ENCODE results near the gene CC2D2B.

CC2D2B gene

DNA sequence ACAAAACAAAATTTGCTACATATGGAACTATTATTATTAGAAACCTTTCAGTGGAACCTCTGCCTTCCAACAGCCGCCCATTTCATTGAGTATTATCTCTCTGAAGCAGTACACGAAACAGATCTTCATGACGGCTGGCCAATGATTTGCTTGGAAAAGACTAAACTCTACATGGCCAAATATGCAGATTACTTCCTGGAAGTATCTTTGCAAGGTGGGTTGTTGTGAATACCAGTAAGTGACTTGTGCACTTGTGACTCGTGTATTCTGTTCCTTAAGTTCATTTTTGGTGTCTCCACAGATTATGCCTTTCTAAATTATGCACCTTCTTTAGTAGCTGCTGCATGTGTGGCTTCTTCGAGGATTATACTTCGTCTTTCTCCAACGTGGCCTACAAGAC is 149.0 kb downstream of the CC2D2B start:
- no peak for DNase-seq
- in situ Hi-C loops (cut with MboI; ENCODE audit: low pct_unique_long_range_greater_than_20kb, low sequenced_read_pairs): no loop called here

DNA sequence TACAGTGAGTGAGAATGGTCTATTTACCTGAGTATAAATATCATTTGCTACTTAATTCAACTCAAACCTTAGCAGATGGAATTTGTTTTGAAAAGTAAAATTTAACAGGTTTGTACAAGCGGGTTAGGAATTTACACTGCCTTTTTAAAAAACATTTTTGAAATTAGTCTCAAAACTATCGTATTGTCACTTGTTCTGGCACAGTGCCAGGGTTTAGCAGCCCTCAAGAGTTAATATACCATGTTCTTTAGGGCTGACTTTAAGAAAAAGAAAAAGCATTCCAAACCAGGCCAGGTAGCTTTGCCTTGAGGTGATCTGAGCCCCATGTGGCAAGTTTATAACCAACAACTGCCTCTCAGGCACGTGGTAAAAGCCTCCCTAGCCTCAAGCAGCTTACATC is 153.5 kb downstream of the CC2D2B start:
- in situ Hi-C loops (cut with MboI; ENCODE audit: low pct_unique_long_range_greater_than_20kb, low sequenced_read_pairs): no loop called here
- no peak for DNase-seq

DNA sequence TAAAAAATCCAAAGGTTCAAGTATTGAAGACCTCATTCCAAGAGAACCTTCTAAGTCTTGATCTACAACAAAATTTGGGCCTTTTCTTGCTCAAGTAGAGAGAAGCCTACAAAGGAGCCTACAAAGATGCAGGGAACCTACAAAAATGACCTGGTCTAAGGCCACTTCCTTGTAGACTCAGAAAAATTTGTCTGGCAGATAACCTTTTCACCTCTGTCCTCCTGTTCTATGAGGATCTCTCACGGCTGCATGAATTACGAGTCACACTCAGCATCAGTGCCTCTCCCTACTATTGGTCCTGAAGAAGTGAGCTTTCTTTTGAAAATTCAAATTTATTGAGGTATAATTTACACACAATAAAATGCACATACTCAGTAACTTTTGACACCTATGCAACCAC is 164.9 kb downstream of the CC2D2B start:
- in situ Hi-C loops (cut with MboI; ENCODE audit: low pct_unique_long_range_greater_than_20kb, low sequenced_read_pairs): no loop called here
- no peak for DNase-seq

DNA sequence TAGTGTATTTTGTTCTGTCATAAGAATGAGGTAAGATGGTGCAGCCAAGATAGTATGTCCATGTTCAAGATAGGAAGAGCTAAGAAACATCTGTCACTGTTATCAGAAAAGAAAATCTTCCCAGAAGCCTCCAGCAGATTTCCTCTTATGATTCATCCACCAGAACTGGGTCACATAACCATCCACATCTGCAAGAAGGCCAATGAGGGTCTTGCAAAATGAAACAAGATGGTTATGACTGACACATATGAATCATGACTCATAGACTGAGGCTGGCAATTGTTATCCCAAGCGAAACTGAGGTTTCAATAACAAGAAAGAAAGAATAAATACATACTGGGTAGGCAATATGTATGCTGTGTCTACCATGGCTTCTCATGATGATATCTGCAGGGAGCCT is 165.9 kb downstream of the CC2D2B start:
- DNase-seq: peak; percentile 49
- in situ Hi-C loops (cut with MboI; ENCODE audit: low pct_unique_long_range_greater_than_20kb, low sequenced_read_pairs): no loop called here

DNA sequence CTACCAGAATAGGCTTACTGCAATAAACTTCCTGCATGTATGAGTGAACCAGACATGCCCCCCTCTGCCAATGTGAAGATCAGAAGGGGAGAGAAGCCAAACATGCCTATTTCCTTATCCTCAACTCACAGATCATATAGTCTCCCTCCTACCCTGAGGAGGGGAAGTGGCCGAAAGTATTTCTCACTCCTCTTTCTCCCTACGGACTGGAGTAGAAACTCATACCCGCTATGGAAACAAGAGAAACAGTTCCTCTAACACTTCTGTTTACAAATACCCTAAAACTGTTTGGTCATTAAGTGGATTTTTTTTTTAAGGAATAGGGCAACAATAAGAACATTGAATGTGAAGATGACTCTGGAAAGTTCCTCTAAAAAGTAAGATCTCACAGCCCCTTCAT is 167.0 kb downstream of the CC2D2B start:
- in situ Hi-C loops (cut with MboI; ENCODE audit: low pct_unique_long_range_greater_than_20kb, low sequenced_read_pairs): no loop called here
- DNase-seq: no peak

DNA sequence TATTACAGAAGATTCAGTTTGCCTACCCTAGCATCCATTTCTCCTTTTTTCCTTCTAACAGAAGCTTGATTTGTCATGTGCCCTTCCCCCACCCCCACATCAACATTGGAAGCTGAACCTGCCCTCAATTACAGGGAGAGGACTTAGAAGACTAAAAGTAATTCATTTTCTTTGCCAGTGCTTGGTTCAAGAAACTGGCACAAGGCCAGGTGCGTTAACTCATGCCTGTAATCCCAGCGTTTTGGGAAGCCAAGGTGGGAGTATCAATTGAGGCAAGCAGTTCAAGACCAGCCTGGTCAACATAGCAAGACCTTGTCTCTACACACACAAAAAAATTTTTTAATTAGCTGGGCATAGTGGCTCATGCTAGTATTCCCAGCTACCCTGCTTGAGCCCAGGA is 168.2 kb downstream of the CC2D2B start:
- in situ Hi-C loops (cut with MboI; ENCODE audit: low pct_unique_long_range_greater_than_20kb, low sequenced_read_pairs): no loop called here
- no peak for DNase-seq

DNA sequence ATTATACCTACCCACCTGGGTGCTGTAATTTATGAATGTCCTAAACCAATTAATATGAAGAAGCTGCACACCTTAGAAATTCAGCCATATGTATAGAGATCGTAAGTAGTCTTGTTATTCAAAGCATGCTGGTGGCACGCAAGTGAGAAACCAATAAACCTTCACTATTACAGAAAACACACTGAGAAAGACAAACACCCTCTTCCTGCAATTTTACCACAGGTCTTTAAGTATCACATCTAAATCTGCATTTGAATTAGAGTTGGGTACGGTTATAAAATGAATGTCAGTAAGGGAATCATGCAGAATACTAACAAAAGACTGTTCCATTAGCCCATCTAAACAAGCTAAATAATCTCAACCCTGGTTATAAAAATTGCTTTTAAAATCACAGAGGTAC is 169.4 kb downstream of the CC2D2B start:
- no peak for DNase-seq
- in situ Hi-C loops (cut with MboI; ENCODE audit: low pct_unique_long_range_greater_than_20kb, low sequenced_read_pairs): no loop called here

DNA sequence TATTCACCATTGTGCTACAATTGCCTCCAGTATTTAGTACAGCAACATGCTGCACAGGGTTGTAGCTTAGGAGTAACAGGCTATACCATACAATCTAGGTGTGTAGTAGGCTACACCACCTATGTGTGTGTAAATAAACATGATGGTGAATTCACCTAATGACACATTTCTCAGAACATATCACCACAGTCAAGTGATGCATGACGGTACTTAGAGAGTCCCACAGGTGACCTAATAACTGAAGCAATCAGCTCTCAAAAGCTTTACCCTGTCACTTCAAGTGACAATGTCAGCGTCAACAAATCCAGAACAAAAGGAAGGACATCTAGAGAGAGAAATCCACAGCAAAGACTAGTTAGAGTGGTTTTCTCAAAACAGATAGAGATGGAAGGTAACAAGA is 174.4 kb downstream of the CC2D2B start:
- DNase-seq: no peak
- in situ Hi-C loops (cut with MboI; ENCODE audit: low pct_unique_long_range_greater_than_20kb, low sequenced_read_pairs): no loop called here
